C4-2B (cell line): ENCODE results near the gene SHISA7.

Experiments
- H3K27ac ChIP-seq: fragments of 450-650 bp; 2 replicates; pipeline ENCODE4 v1.5.1; 2017
- CTCF ChIP-seq: fragments of 450-650 bp; conservative IDR thresholded peaks from 2 replicates; pipeline ENCODE4 v1.5.1; 2017; ENCODE audit warnings: mild to moderate bottlenecking
- ZFX ChIP-seq: fragments of 450-650 bp; IDR thresholded peaks from 2 replicates; pipeline ENCODE4 v1.6.1; 2017

SHISA7 gene

DNA sequence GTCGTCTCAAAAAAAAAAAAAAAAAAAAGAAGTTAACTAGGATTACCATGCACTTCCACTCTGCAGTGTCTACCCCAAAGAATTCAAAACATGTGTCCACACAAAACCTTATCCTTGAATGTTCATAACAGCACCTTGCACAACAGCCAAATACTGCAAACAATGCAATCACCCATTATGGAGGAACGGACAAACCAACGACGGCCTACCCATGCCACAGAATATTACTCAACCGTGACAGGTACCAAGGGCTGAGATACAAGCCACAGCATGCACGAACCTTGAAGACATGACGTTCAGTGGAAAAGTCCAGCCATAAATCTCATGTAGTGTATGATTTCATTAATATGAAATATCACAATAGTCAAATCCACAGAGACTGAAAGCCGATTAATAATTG lies 3.0 kb upstream of the SHISA7 start:
- no peak overlapping the region for H3K27ac ChIP-seq
- peak; percentile 12; the same call in 1 of the 2 replicates for TF ChIP-seq ZFX
- TF ChIP-seq CTCF, result no peak

- no peak for TF ChIP-seq ZFX
- no peak overlapping the region for H3K27ac ChIP-seq
Measured at GRCh38 chr19:55444646-55445045, 1.5 kb upstream of the SHISA7 start.

- H3K27ac ChIP-seq, result no peak overlapping the region
- TF ChIP-seq CTCF (no peak), ZFX (no peak)
Measured at GRCh38 chr19:55443824-55444480, 852 bp upstream of the SHISA7 start.

DNA sequence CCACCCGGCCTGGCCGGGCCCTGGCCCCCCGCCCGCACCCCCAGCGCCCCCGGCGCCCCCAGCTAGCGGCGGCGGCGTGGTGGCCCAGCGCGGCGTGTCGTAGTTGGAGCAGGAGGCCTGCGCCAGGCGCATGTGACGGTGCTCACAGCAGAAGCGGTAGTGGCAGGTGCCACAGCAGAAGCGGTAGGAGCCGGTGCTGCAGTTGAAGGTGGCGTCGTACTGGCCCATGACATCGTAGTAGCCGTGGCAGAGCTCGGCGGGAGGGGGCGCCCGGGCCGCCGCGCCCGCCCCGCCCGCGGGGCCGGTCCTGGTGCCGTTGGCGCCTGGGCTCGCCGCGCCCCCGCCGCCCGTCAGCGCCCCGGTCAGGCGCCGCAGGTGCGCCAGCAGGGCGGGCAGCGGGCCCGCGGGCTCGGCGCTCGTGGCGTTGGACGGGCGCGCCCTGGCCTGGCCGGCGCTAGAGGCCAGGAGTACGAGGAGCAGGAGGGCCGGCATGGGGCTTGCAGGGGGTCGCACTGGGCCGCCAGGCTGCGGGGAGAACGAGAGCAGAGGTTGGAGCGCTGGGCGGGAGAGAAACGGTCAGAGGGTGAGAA lies 633 bp downstream of the SHISA7 start:
- TF ChIP-seq CTCF, result no peak
- no peak for TF ChIP-seq ZFX
- no peak overlapping the region for H3K27ac ChIP-seq

DNA sequence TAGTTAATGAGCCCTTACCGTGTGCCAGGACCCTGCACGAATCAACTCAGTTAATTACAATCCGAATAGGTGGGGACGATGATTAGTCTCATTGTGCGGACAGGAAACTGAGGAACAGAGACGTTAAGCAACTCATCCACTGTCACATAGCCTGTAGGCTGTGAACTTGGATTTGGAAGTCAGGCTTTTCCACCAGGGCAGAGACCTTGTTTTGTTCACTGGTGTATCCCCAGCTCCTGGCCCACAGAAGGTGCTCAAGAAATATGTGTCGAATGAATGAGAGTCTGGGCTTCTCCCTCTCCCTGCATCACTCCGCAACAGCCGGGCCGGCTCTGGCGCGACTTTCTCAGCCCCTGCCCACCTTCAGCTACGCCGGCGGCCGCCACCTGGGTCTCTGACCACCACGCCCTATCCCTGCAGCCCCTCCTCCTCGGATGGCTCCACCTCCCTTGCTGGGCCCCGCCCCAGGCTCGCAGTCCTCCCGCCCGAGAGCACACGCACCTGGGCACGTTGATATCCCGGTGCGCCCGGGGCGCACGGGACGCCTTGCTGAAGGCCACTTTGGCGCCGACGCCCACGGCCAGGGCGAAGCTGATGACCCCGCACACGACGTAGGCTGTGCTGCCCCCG lies 1.3 kb downstream of the SHISA7 start:
- no peak overlapping the region for H3K27ac ChIP-seq
- no peak for TF ChIP-seq CTCF
- no peak for TF ChIP-seq ZFX

- H3K27ac ChIP-seq, result no peak overlapping the region
- no peak for TF ChIP-seq ZFX
- TF ChIP-seq CTCF, result no peak
Measured at GRCh38 chr19:55441319-55441691, 1.8 kb downstream of the SHISA7 start.

GRCh38 chr19:55440411-55441105 lies 2.5 kb downstream of the SHISA7 start:
- TF ChIP-seq ZFX (no peak), CTCF (no peak)
- H3K27ac ChIP-seq, result no peak overlapping the region
